Neutrophil (primary cell): ENCODE measurements around the gene SLAMF7.
"Not testable (repeated sequence)": the region's sequence is repeated elsewhere in the genome, so short reads cannot be mapped to it uniquely, and the experiment has no call there.

Source experiments
- H3K27ac ChIP-seq: fragments of 200-600 bp; sonication (generic); 2 replicates; pipeline ENCODE4 v1.5.1; 2016; ENCODE audit warnings: mild to moderate bottlenecking, moderate library complexity
- H3K27me3 ChIP-seq: fragments of 200-600 bp; sonication (generic); 2 replicates; pipeline ENCODE4 v1.6.0; 2016; ENCODE audit warnings: mild to moderate bottlenecking
- H3K36me3 ChIP-seq: fragments of 200-600 bp; sonication (generic); 2 replicates; pipeline ENCODE4 v1.5.1; 2017
- H3K4me1 ChIP-seq, 2 experiments: fragments of 200-600 bp in 1 of 2; sonication (generic) in 1 of 2; 1 replicate in 1 of 2; 2 replicates in 1 of 2; pipeline versions ENCODE4 v1.5.1 to v1.6.1; 2013 to 2016; ENCODE audit warnings: low read depth in 1 of 2, low read length in 1 of 2, mild to moderate bottlenecking in 1 of 2, moderate library complexity in 1 of 2; ENCODE audit not compliant: control insufficient read depth in 1 of 2, insufficient read depth in 1 of 2
- H3K4me3 ChIP-seq, 2 experiments: fragments of 200-600 bp in 1 of 2; sonication (generic) in 1 of 2; 1 replicate in 1 of 2; 2 replicates in 1 of 2; pipeline ENCODE4 v1.5.1; 2013 to 2016; ENCODE audit warnings: low read depth in 1 of 2, low read length in 1 of 2, mild to moderate bottlenecking in 1 of 2, moderate library complexity in 1 of 2
- H3K9me3 ChIP-seq: fragments of 200-600 bp; sonication (generic); 2 replicates; pipeline ENCODE4 v1.5.1; 2016
- TF ChIP-seq, protein P1 (sequence below): fragments of 200-600 bp; sonication (generic); IDR thresholded peaks from 2 replicates; pipeline ENCODE4 v1.5.1; 2016; ENCODE audit warnings: antibody characterized with exemption

The SLAMF7 gene

DNA sequence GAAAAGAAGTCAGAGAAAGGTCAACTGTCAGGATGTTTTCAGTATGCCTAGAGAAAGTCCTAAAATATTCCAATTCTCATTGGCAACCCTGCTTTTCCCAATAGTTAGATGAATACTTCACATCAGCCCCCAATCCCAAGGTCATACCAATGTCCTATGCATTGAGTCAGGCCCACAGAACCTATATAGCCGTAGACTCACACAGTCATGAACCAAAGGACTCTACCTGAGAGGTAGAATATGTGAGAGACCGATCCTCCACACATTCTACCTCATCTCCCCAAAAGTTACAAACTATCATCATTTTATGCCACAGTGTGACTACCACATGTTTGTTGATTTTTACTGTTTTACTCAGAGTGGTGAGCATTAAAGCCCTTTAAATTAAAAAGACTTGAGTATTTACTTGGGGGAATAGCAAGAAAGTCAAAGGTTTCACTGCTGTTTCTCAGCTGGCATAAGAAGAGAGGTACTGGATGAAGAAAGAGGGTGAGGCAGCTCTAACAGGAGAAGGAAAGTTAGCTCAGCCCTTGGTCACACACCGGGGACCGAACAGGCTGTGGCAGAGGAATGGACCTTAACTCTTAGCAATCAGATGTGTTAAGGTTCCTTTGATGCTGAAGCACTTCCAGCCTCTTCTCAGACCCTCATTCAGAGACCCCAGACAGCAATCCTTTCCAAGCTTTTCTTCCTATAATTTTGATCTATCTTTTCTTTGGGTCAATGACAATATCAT is 28.4 kb upstream of the SLAMF7 start:
- H3K27me3 ChIP-seq: no peaks in the 10 kb centered on the region
- H3K4me3 ChIP-seq: peak overlapping the region; percentile 75 to 90
- H3K36me3 ChIP-seq: no peaks in the 10 kb centered on the region
- H3K9me3 ChIP-seq: no peaks in the 10 kb centered on the region
- H3K4me1 ChIP-seq: peaks cover 83 to 85% of the 10 kb centered on the region in 2 experiments
- TF ChIP-seq, protein P1, sequence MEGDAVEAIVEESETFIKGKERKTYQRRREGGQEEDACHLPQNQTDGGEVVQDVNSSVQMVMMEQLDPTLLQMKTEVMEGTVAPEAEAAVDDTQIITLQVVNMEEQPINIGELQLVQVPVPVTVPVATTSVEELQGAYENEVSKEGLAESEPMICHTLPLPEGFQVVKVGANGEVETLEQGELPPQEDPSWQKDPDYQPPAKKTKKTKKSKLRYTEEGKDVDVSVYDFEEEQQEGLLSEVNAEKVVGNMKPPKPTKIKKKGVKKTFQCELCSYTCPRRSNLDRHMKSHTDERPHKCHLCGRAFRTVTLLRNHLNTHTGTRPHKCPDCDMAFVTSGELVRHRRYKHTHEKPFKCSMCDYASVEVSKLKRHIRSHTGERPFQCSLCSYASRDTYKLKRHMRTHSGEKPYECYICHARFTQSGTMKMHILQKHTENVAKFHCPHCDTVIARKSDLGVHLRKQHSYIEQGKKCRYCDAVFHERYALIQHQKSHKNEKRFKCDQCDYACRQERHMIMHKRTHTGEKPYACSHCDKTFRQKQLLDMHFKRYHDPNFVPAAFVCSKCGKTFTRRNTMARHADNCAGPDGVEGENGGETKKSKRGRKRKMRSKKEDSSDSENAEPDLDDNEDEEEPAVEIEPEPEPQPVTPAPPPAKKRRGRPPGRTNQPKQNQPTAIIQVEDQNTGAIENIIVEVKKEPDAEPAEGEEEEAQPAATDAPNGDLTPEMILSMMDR: no peak
- peak overlapping the region; percentile 87 for H3K27ac ChIP-seq

DNA sequence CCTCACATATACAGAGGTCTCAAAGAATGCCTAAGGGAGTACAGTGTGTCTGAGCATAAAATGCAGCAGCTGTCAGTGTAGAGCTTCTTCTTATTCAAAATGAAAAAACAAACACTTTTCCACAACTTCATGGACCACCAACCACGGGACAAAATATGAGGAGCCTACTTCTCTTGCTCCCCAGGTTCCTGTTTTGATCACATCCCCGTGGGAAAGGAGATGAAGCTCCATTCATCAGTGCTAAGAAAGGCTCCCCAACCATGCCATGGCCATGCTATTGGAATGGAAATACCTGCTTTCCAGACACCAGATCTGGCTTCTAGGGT is 27.8 kb upstream of the SLAMF7 start:
- H3K4me3 ChIP-seq: peak overlapping the region; percentile 75 to 90
- H3K9me3 ChIP-seq: no peaks in the 10 kb centered on the region
- peaks cover 79% of the 10 kb centered on the region in 2 experiments for H3K4me1 ChIP-seq
- peak overlapping the region; percentile 87 for H3K27ac ChIP-seq
- H3K27me3 ChIP-seq: no peaks in the 10 kb centered on the region
- no peaks in the 10 kb centered on the region for H3K36me3 ChIP-seq
- TF ChIP-seq, protein P1: no peak

DNA sequence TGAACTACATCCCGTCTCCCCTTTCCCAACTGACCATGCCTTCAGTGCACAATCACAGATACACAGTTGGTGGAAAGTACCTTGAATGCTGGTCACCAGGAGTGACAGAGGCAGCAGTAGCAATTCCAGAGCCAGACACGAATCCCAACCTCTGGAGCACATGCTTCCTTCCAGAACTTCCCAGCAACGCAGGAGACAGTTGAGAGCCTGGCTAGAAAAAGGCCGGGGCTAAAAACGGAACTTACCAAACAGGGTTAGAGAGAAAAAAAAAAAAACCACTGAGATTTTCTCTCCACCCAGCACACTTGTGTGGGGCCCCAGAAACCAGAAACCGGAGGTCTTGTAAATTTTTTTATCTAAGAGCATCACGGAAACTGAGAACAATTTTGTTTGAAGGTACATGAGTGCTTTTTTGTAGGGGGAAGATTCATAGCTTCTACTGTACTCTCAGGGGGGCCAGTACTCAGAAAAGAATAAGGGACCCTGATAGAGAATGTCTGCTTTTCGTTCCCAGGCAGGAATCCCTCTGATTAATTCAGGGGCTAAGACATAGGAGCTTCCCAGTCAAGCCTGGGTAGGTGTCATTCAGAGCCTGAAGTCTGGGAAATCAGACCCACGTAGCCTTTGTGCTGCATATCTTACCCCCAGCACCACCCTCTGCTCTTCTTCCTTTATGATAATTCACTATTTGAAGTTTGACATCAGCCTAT is 27.3 kb upstream of the SLAMF7 start, which contains the start of gene CD48:
CD48 (minus strand) TSS at position 221 of the 710 bp plus-strand sequence; CDS start at position 162, 59 bp downstream.
- Histone ChIP-seq H3K27me3 (no peaks in the 10 kb centered on the region), H3K27ac (peak within 1 kb of the TSS; percentile 87), H3K4me3 (peak within 1 kb of the TSS; percentile 75 to 90), H3K36me3 (no peaks in the 10 kb centered on the region), H3K4me1 (peaks cover 79% of the 10 kb centered on the region in 2 experiments), H3K9me3 (no peaks in the 10 kb centered on the region)
- TF ChIP-seq, protein P1: no peak

DNA sequence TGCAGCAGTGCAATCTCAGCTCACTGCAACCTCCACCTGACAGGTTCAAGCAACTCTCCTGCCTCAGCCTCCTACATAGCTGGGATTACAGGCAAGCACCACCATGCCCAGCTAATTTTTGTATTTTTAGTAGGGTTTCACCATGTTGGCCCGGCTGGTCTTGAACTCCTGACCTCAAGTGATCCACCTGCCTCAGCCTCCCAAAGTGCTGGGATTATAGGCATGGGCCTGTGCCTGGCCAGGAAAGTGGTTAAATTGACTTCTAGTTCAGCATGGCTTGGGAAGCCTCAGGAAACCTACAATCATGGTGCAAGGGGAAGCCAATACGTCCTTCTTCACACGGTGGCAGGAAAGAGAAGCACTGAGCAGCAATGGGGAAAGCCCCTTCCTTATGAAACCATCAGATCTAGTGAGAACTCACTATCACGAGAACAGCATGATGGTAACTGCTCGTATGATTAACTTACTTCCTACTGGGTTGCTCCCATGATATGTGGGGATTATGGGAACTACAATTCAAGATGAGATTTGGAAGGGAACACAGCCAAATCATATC is 26.4 kb upstream of the SLAMF7 start:
- H3K36me3 ChIP-seq, H3K27me3 ChIP-seq, H3K9me3 ChIP-seq: not testable (repeated sequence)
- H3K27ac ChIP-seq: peak overlapping the region; percentile 87
- peak overlapping the region; percentile 75 to 90 for H3K4me3 ChIP-seq
- TF ChIP-seq, protein P1: peak; percentile 44
- peaks cover 79% of the 10 kb centered on the region in 2 experiments for H3K4me1 ChIP-seq

DNA sequence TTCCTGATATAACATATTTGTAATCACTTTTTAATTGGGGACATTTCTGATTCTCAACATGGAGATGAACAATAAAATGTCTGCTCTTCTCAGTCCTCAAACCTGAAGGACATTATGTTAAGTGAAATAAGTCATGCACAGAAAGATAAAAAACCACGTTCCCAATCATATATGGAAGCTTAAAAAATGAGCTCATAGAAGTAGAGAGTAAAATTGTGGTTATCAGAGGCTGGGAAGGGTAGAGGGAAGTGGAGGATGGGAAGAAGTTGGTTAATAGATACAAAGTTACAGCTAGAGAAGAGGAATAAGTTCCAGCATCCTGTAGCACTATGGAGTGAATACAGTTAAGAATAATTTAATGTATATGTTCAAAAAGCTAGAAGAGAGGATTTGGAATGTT is 25.9 kb upstream of the SLAMF7 start:
- Histone ChIP-seq H3K9me3 (no peaks in the 10 kb centered on the region), H3K27ac (peak overlapping the region; percentile 87), H3K27me3 (no peaks in the 10 kb centered on the region), H3K36me3 (no peaks in the 10 kb centered on the region), H3K4me3 (peak overlapping the region; percentile 75 to 90), H3K4me1 (peaks cover 79% of the 10 kb centered on the region in 2 experiments)
- TF ChIP-seq, protein P1: no peak

DNA sequence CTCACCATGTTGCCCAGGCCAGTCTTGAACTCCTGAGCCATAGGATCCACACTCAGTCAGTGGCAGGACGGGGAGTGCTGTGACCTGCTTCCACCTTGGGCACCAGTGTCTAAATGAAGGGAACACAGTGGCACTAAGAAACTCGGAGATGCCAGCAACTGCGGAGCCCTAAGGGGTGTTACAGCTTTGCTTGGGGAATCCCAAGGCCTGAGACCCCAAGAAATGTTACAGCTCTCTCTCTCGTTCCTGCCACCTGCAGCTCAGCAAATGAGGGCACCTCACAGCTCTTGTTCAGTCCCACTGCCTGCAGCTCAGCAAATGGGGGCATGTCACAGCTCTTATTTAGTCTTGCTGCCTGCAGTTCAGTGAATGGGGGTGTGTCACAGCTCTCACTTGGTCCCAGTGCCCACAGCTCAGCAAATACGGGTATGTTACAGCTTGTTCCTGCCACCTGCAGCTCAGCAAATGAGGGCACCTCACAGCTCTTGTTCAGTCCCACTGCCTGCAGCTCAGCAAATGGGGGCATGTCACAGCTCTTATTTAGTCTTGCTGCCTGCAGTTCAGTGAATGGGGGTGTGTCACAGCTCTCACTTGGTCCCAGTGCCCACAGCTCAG is 24.9 kb upstream of the SLAMF7 start:
- H3K4me3 ChIP-seq, H3K27ac ChIP-seq, H3K27me3 ChIP-seq, H3K36me3 ChIP-seq, H3K9me3 ChIP-seq: not testable (repeated sequence)
- H3K4me1 ChIP-seq: peaks cover 72 to 76% of the 10 kb centered on the region in 2 experiments
